Upper lobe of right lung (tissue), 1 donor: ENCODE results near the gene PCDHGC4. TPM values are rescaled to one million over a fixed set of nuclear protein-coding genes. Genes with fewer than 3 reads are reported as not detected.

Experiments used
- ATAC-seq: fragments of 200-7000 bp; cut with Tn5 transposase; one replicate; pipeline ENCODE4 v1.9.1; 2020; ENCODE audit warnings: mild to moderate bottlenecking, moderate library complexity
- DNase-seq: peaks from one replicate; pipeline ENCODE4 v3.0.0-alpha.2; 2020
- H3K27ac ChIP-seq: fragments of 200-600 bp; one replicate; pipeline ENCODE4 v1.8.0; 2022
- H3K27me3 ChIP-seq: fragments of 200-600 bp; one replicate; pipeline ENCODE4 v1.8.0; 2022; ENCODE audit warnings: mild to moderate bottlenecking
- H3K36me3 ChIP-seq: fragments of 200-600 bp; one replicate; pipeline ENCODE4 v1.8.0; 2022
- H3K4me1 ChIP-seq: fragments of 200-600 bp; one replicate; pipeline ENCODE4 v1.8.0; 2022
- H3K4me3 ChIP-seq: fragments of 200-600 bp; one replicate; pipeline ENCODE4 v1.8.0; 2022; ENCODE audit warnings: mild to moderate bottlenecking
- H3K9me3 ChIP-seq: fragments of 200-600 bp; one replicate; pipeline ENCODE4 v1.8.0; 2022
- CTCF ChIP-seq: fragments of 200-600 bp; IDR thresholded peaks from one replicate; pipeline ENCODE4 v1.8.0; 2022; ENCODE audit warnings: antibody characterized with exemption
- intact Hi-C: fragments of 100-400 bp; cut with DNase I; formaldehyde crosslinking; loops from one replicate; pipeline ENCODE4 v1.11.0; 2022
- total RNA-seq: library from RNA; stranded (reverse); fragmentation: NEBNext Ultra II Directional; extraction: Animal tissue kit (Norgen Biotek cat#: 25700); gene quantifications from one replicate; pipeline ENCODE4 v1.2.1, GENCODE V29; 2021
- donor health status: DM: no; HTN: yes; CAD: no; lungs with severe emphysema.

Gene PCDHGC4
- total RNA-seq, 1 donor from 2014 or later: 1.8 TPM

GRCh38 chr5:141486091-141486490, 1.3 kb downstream of the PCDHGC4 start:
- Histone ChIP-seq H3K27ac (no peak overlapping the region), H3K36me3 (peaks cover 4% of the 10 kb centered on the region), H3K9me3 (no peaks in the 10 kb centered on the region), H3K4me1 (peaks cover 12% of the 10 kb centered on the region), H3K4me3 (no peak overlapping the region), H3K27me3 (peaks cover 5% of the 10 kb centered on the region)
- intact Hi-C loops: no loop called here
- no peak for ATAC-seq
- no peak for DNase-seq
- no peak for TF ChIP-seq CTCF

GRCh38 chr5:141487131-141487530, 2.3 kb downstream of the PCDHGC4 start:
- DNase-seq (no peak), ATAC-seq (no peak)
- Histone ChIP-seq H3K27me3 (peaks cover 15% of the 10 kb centered on the region), H3K4me3 (no peak overlapping the region), H3K36me3 (peaks cover 4% of the 10 kb centered on the region), H3K9me3 (no peaks in the 10 kb centered on the region), H3K27ac (no peak overlapping the region), H3K4me1 (peaks cover 17% of the 10 kb centered on the region)
- intact Hi-C loops: no loop called here
- no peak for TF ChIP-seq CTCF

DNA sequence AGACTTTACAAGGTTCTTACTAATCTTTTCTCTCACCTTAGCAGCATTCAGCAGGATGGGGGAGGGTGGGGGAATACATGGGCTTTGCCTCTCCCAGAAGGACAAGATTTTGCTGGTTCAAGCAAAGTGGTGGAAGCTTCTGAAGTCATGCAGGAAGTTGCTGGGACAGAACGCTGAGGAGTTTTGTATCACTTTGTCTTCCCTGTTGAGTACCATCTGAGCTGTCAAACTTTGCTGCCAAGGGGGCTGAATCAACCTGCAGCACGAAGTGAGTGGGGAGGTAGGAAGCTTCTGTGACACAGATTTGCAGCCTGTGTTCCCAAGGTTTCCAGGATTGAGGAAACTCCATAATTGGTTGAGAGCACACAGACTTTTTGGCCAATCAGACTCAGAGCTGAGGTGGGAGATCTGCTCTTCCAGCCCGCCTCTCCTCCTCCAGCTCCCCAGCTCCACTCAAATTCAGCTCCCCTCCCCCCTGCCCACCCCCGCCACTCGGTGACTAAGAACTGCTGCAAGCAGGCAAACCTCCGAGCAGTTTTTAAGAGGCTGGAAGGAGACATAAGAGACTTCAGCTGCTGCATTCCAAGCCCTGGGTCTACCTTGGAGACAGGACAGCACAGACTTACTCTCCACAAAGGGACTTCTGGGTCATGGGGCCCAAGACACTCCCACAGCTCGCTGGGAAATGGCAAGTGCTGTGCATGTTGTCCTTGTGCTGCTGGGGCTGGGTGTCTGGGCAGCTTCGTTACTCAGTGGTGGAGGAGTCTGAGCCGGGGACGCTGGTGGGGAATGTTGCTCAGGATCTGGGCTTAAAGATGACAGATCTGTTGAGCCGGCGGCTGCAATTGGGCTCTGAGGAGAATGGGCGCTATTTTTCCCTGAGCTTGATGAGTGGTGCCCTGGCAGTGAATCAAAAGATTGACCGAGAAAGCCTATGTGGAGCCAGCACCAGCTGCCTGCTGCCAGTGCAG, 4.0 kb downstream of the PCDHGC4 start, which contains the start of gene PCDHGC5:
Gene PCDHGC5 (plus strand): TSS at position 491 of the 971 bp plus-strand sequence. CDS start 160 bp downstream, at position 651.
- DNase-seq: no peak
- intact Hi-C loops: no loop called here
- Histone ChIP-seq H3K4me1 (peaks cover 32% of the 10 kb centered on the region), H3K9me3 (no peaks in the 10 kb centered on the region), H3K27ac (no peak within 1 kb of the TSS), H3K36me3 (peaks cover 4% of the 10 kb centered on the region), H3K27me3 (peaks cover 18% of the 10 kb centered on the region), H3K4me3 (no peak within 1 kb of the TSS)
- ATAC-seq: no peak
- no peak for TF ChIP-seq CTCF

GRCh38 chr5:141489841-141490240, 5.0 kb downstream of the PCDHGC4 start:
- H3K27ac ChIP-seq: no peak overlapping the region
- H3K9me3 ChIP-seq: no peaks in the 10 kb centered on the region
- intact Hi-C loops: no loop called here
- TF ChIP-seq CTCF: no peak
- H3K4me1 ChIP-seq: peaks cover 31% of the 10 kb centered on the region
- peaks cover 4% of the 10 kb centered on the region for H3K36me3 ChIP-seq
- DNase-seq (no peak), ATAC-seq (no peak)
- peaks cover 14% of the 10 kb centered on the region for H3K27me3 ChIP-seq
- H3K4me3 ChIP-seq: no peak overlapping the region

- no peak for ATAC-seq
- peaks cover 12% of the 10 kb centered on the region for H3K27me3 ChIP-seq
- H3K4me1 ChIP-seq: peaks cover 31% of the 10 kb centered on the region
- no peak overlapping the region for H3K27ac ChIP-seq
- intact Hi-C loops: no loop called here
- H3K36me3 ChIP-seq: peaks cover 4% of the 10 kb centered on the region
- H3K9me3 ChIP-seq: no peaks in the 10 kb centered on the region
- TF ChIP-seq CTCF: no peak
- DNase-seq: no peak
- H3K4me3 ChIP-seq: no peak overlapping the region
These were observed 5.4 kb downstream of the PCDHGC4 start for GRCh38 chr5:141490271-141490670.
